ENCODE data around the gene NPAS2.

NPAS2 gene

DNA sequence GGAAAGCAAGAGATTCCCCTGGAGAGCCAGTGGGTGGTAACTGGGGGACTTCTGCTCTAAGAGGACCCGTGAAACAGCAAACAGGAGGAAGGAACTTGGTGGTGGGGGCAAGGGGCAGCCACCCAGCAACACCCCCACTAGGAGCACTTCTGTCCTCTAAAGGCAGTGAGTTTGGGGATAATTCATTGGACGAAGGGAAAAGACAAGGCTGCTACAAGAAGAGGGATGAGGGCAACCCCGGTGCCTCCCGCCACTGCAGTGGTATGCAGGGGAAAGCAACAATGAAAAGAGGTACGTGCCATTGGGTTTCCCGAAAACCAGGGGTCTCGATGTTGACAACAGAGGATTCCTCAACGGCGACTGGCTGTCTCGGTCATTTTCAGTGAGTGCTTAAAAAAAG, 191.2 kb downstream of the NPAS2 start:
- DNase-seq: no peak
- in situ Hi-C loops (cut with MboI; ENCODE audit: low pct_unique_long_range_greater_than_20kb, low sequenced_read_pairs): no loop called here

DNA sequence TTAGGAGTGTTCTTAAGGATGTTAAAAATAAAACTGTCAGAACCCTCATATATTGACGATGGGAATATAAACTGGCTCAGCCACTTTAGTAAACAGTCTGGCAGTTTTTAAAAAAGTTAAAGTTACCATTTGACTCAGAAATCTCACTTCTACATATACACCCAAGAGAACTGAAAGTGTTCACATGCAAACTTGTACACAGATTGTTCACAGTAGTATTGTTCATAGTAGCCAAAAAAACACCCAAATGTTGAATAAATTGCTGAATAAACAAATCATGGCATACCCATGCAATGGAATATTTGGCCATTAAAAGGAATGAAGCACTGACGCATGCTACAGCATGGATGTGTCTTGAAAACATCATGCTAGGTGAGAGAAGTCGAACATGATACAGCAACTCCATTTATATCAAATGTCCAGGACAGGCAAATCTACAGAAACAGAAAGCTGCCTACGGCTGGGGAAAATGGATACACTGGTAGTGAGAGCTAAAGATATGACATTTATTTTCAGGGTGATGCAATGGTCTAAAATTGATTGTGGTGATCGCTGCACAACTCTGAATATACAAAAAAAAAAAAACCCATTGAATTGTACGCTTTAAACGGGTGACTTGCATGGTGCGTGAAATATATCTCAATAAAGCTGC, 192.2 kb downstream of the NPAS2 start:
- in situ Hi-C loops (cut with MboI; ENCODE audit: low pct_unique_long_range_greater_than_20kb, low sequenced_read_pairs): no loop called here
- no peak for DNase-seq

DNA sequence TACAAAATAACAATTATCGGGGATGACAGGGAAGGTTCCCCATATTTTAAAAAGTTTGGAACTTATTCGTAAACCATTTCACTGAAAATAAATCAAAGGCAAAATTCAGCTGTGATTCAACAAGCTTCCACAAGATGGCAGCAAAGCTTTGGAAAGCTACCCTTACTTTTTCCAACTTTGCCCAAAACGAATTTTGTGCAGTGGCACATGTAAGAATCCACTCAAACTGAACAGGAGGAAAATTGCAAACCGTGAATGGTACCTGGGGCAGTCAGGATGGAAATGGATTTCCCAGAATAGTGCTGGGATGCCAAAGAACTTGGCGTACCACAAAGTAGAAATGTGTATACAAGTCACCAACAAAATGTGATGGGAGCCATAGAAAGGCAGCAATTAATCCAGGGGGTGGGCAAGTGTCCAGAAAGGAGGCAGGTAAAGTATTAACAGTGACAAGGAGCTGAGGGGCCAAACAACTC, 192.8 kb downstream of the NPAS2 start:
- peak; percentile 73 for DNase-seq
- in situ Hi-C loops (cut with MboI; ENCODE audit: low pct_unique_long_range_greater_than_20kb, low sequenced_read_pairs): no loop called here

- DNase-seq: no peak
- in situ Hi-C loops (cut with MboI; ENCODE audit: low pct_unique_long_range_greater_than_20kb, low sequenced_read_pairs): no loop called here
These were observed 194.4 kb downstream of the NPAS2 start for GRCh38 chr2:101014264-101014857.

- in situ Hi-C loops (cut with MboI; ENCODE audit: low pct_unique_long_range_greater_than_20kb, low sequenced_read_pairs): no loop called here
- DNase-seq: no peak
These were observed 197.4 kb downstream of the NPAS2 start for GRCh38 chr2:101017371-101017770.

DNA sequence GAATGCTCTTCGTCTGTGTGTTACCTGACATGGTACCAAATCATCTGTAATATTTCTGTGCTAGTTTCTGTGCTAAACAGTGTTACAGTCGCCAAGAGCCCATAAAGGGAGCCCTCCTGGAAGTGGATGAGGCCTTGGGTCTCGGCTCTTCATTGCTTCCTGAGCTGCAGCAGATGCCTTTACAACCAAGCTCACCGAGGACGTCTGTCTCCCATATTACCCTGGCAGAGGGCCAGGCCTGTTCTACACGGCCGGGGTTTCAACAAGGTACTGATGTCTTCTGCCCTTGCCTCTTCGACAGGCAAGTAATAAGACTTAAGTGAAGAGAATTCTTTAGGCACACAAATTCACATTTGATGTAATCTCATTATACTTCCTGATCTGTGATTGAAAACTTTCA, 199.0 kb downstream of the NPAS2 start:
- in situ Hi-C loops (cut with MboI; ENCODE audit: low pct_unique_long_range_greater_than_20kb, low sequenced_read_pairs): no loop called here
- DNase-seq: no peak

DNA sequence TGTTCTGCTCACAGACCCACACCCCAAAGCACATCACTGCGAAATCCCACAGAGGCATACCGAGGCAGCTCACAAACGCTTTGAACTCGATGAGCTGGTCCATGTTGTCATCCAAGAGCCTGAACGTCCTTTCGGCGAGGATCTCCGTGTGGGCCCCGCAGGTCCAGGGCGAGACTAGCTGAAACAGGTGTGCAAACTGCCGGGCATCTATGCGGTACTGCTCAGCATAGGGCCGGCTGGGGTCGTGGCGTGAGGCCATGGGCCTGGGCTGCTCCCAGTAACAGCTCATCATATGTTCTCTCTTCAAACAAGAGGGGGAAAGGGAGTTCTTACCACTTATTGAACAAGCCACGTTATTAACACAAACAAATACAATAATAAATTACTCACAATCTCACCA, 202.3 kb downstream of the NPAS2 start:
- in situ Hi-C loops (cut with MboI; ENCODE audit: low pct_unique_long_range_greater_than_20kb, low sequenced_read_pairs): loop anchor here (10.0 kb wide), 1 partner anchor 133 kb away; the partner anchor contains the start of gene TBC1D8

DNA sequence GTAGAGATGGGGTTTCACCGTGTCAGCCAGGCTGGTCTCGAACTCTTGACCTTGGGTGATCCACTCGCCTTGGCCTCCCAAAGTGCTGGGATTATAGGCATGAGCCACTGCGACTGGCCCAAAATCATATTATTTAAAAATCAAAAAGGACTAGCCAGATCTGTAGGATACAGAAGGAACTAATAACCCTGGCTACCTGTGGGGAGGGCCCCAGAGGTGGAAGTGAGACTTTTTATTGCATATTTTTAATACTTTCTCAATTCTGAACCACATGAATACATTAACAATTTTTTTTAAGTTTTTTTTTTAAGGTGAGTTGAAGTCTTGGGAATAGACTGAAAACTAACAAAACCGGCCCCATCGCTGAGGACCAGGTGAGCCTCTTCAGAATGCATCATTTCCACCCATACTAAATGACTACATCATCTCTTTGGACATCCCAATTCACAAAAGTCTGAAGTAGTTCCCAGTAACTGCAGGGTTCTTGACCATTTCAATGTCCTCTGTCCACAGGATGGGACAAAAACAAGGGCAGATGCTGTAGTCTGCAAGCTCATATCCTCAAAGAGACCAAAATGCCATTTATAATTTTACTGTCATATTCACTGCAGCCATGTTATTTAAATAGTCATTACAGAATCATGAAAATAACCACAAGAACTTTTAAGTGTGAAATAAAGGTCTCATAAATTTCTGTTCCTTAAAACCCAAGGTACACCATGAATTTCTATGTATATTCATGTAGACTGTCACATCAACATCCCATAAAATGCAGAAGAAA, 203.6 kb downstream of the NPAS2 start:
- in situ Hi-C loops (cut with MboI; ENCODE audit: low pct_unique_long_range_greater_than_20kb, low sequenced_read_pairs): loop anchor here (10.0 kb wide), 1 partner anchor 131 kb away; the partner anchor contains the start of gene TBC1D8
- DNase-seq: no peak

More for the DNA sequence above, 202.3 kb downstream of the NPAS2 start:
- DNase-seq: no peak

DNA sequence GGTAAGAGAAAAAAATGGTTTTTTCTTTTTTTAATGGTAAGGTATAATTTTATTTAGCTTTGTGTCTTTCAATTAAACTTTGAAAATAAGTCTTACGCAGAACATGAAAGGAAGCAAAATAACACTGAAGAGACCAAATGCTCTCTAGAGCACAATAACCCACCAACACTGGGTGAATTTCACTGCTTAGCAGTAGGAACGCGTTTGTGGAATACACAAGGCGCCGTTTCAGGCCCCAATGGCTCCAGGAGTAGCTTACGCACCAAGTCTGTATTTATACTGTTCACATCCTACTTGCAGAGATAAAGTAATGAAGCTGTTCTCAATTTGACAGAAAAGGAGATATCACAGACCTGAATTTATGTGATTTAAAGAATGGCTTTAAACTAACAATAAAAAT, 205.6 kb downstream of the NPAS2 start:
- in situ Hi-C loops (cut with MboI; ENCODE audit: low pct_unique_long_range_greater_than_20kb, low sequenced_read_pairs): loop anchor here (10.0 kb wide), 1 partner anchor 129 kb away; the partner anchor contains the start of gene TBC1D8

DNA sequence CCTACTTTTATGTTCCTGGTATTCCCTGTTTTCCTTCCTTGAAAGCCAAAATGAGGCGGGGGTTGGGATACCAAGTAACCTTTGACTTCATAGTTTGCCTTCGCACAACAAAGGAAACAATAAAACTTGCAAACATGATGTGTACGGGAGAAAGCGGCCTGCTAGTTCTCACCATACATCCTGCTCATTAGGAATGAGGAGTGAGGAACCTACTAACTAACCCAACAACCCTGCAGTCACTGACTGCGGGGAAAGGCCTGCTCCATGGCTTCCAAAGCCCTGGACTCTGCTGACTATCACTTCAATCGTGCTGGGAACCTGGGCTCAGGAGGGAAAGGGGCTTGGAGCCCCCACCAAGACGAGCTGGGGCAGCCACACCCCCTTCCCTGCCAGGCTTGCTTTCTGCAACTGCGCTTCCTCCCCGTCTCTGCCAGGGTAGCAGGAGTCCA, 206.3 kb downstream of the NPAS2 start:
- no peak for DNase-seq
- in situ Hi-C loops (cut with MboI; ENCODE audit: low pct_unique_long_range_greater_than_20kb, low sequenced_read_pairs): loop anchor here (10.0 kb wide), 1 partner anchor 129 kb away; the partner anchor contains the start of gene TBC1D8

More for the DNA sequence above, 205.6 kb downstream of the NPAS2 start:
- DNase-seq: no peak

DNA sequence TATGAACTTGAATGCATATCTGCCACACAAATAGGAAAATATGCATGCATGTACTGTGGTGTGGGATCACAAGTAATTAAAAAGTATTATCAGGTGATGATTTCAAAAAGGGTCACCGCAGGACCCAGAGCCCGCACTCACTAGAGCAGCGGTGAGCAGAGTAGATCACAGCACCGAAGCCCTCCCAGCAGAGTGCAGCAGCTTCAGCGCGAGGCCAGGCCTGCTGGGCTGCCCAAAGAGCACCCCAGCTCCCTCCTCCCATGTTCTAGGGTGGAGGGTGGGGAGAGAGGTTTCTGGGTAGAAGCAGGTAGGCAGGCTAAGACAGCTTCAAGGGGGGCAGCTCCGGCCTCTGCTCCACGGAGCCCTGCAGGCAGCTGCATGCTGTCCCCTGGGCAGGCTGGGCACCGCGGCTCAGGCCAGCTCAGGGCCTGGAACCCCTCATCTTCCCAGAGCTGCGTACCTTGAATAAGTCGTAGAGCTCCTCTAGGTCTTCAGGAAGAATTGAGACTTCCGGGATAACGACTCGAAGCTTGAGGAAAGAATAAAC, 207.1 kb downstream of the NPAS2 start:
- in situ Hi-C loops (cut with MboI; ENCODE audit: low pct_unique_long_range_greater_than_20kb, low sequenced_read_pairs): loop anchor here (10.0 kb wide), 1 partner anchor 128 kb away; the partner anchor contains the start of gene TBC1D8
- DNase-seq: no peak

- in situ Hi-C loops (cut with MboI; ENCODE audit: low pct_unique_long_range_greater_than_20kb, low sequenced_read_pairs): loop anchor here (10.0 kb wide), 1 partner anchor 127 kb away; the partner anchor contains the start of gene TBC1D8
- no peak for DNase-seq
These were observed 207.9 kb downstream of the NPAS2 start for GRCh38 chr2:101027852-101028251.

DNA sequence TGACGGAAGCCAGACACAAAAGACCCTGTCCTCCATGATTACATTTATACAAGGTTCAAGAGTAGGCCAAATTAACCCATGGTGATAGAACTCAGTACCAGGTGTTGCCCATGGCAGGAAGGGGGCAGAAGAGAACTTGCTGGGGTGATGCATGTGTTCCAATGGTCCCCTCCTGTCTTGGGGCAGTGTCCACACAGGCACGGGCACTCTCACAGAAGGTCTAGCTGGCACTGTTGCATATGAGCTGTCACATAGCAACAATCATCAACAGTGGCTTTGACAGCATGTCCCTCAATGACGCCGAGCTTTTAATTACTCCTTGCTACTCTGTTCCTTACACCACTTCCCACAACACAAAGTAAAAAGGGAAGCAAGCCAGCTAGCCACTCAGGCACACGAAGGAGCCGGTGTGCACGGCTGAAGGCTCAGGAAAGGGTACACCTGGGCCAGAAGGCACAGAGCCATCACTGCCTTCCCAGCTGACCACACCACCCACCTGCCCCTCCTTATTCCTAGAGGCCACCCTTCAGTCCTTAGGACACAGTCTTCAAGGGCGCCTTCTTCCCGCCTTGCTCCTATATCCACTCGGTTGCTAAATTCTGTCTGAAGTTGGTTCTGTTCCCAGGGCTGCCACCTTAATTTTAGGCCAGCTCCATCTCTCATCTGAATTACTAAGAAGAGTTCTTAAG, 211.1 kb downstream of the NPAS2 start:
- in situ Hi-C loops (cut with MboI; ENCODE audit: low pct_unique_long_range_greater_than_20kb, low sequenced_read_pairs): no loop called here
- peak; percentile 47 for DNase-seq

GRCh38 chr2:101032084-101032776, 212.3 kb downstream of the NPAS2 start:
- DNase-seq: no peak
- in situ Hi-C loops (cut with MboI; ENCODE audit: low pct_unique_long_range_greater_than_20kb, low sequenced_read_pairs): no loop called here

GRCh38 chr2:101036562-101036961, 216.6 kb downstream of the NPAS2 start:
- in situ Hi-C loops (cut with MboI; ENCODE audit: low pct_unique_long_range_greater_than_20kb, low sequenced_read_pairs): no loop called here
- DNase-seq: peak; percentile 25

- DNase-seq: no peak
- in situ Hi-C loops (cut with MboI; ENCODE audit: low pct_unique_long_range_greater_than_20kb, low sequenced_read_pairs): no loop called here
These were observed 217.3 kb downstream of the NPAS2 start for GRCh38 chr2:101037161-101037755.

DNA sequence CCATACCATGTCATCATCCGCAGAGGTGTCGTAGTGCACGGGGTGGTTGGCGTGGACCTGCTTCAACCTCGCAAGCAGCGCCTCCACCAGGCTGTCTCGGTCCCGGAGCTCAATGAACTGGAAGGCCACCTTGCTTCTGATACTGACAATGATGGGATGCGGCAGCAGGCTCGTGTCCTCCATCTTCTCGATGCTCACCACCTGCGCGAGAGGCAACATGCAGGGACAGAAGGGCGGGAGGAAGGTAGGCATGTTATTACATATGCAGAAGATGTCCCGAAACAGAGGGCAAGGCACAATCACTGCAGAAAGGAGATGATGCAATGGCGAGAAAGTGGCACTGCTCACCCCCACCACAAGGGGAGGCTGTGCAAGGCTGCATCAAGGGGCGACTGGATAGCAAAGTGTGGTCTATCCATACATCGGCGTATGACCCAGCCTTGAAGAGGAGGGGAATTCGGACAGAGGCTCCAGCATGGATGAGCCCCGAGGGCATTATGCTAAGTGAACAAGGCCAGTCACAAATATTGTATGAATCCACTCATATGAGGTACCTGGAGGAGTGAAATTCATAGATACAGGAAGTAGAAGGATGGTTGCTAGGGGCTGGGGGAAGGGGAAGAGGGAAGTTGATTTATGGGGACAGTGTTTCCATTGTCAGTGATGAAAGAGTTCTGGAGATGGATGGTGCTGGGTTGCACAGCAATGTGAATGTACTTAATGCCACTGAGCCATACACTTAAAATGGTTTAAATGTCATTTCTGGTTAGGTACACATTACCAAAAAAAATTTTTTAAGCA, 218.7 kb downstream of the NPAS2 start:
- in situ Hi-C loops (cut with MboI; ENCODE audit: low pct_unique_long_range_greater_than_20kb, low sequenced_read_pairs): no loop called here
- DNase-seq: peak; percentile 82

Data from KBM-7 (cell line).